DND-41 (cell line): ENCODE data around the gene SLF2.

Source experiments
- ATAC-seq: fragments of 200-7000 bp; cut with Tn5 transposase; 3 replicates; pipeline ENCODE4 v1.9.1; 2021; ENCODE audit warnings: low read depth; ENCODE audit not compliant: insufficient read depth
- DNase-seq: peaks from one replicate; pipeline ENCODE4 v3.0.0-alpha.2; 2020
- H2AFZ ChIP-seq: 2 replicates; pipeline ENCODE4 v1.6.0; 2012; ENCODE audit warnings: low read depth, low read length
- H3K27ac ChIP-seq: 2 replicates; pipeline ENCODE4 v1.5.1; 2012; ENCODE audit warnings: low read length, inconsistent platforms
- H3K27me3 ChIP-seq: fragments of 200-600 bp; sonication (generic); 2 replicates; pipeline ENCODE4 v1.6.0; 2012; ENCODE audit warnings: low read length, mild to moderate bottlenecking, inconsistent platforms; ENCODE audit not compliant: insufficient read depth, poor library complexity
- H3K36me3 ChIP-seq: 2 replicates; pipeline ENCODE4 v1.5.1; 2012; ENCODE audit warnings: low read length, inconsistent platforms; ENCODE audit not compliant: insufficient read depth
- H3K4me1 ChIP-seq: 2 replicates; pipeline ENCODE4 v1.5.1; 2012; ENCODE audit warnings: mild to moderate bottlenecking, low read length; ENCODE audit not compliant: insufficient read depth
- H3K4me2 ChIP-seq: 2 replicates; pipeline ENCODE4 v1.6.0; 2012; ENCODE audit warnings: mild to moderate bottlenecking, moderate library complexity, low read length, inconsistent platforms; ENCODE audit not compliant: insufficient read depth
- H3K4me3 ChIP-seq, 2 experiments: fragments of 200-600 bp in 1 of 2; shearing (Covaris generic) in 1 of 2; 2 replicates each; pipeline ENCODE4 v1.5.1; 2012 to 2016; ENCODE audit warnings: inconsistent platforms in 2 of 2, low read length in 2 of 2, mild to moderate bottlenecking in 2 of 2, low read depth in 1 of 2, moderate library complexity in 1 of 2
- H3K79me2 ChIP-seq: 2 replicates; pipeline ENCODE4 v1.6.0; 2012; ENCODE audit warnings: low read length, inconsistent platforms; ENCODE audit not compliant: insufficient read depth
- H3K9ac ChIP-seq: 2 replicates; pipeline ENCODE4 v1.6.0; 2012; ENCODE audit warnings: low read depth, mild to moderate bottlenecking, inconsistent platforms, low read length, moderate library complexity
- H3K9me3 ChIP-seq: 2 replicates; pipeline ENCODE4 v1.5.1; 2012; ENCODE audit warnings: low read length, moderate library complexity, mild to moderate bottlenecking, inconsistent platforms; ENCODE audit not compliant: insufficient read depth, severe bottlenecking
- H4K20me1 ChIP-seq: 2 replicates; pipeline ENCODE4 v1.6.0; 2012; ENCODE audit warnings: low read length; ENCODE audit not compliant: insufficient read depth
- CTCF ChIP-seq: IDR thresholded peaks from 2 replicates; pipeline ENCODE4 v1.5.1; 2012; ENCODE audit warnings: borderline replicate concordance, low read length, moderate library complexity, mild to moderate bottlenecking; ENCODE audit not compliant: poor library complexity, severe bottlenecking; ENCODE audit errors: extremely low read depth
- EZH2 ChIP-seq: IDR thresholded peaks from 3 replicates; pipeline ENCODE4 v1.6.1; 2012; ENCODE audit warnings: borderline replicate concordance, low read depth, mild to moderate bottlenecking, moderate library complexity, low read length, inconsistent platforms; ENCODE audit not compliant: severe bottlenecking

The SLF2 gene

GRCh38 chr10:100984672-100985177 is 72.0 kb downstream of the SLF2 start:
- H3K9me3 ChIP-seq = no peaks in the 10 kb centered on the region
- H3K79me2 ChIP-seq = peaks cover 44% of the 10 kb centered on the region
- no peak overlapping the region for H3K4me2 ChIP-seq
- TF ChIP-seq EZH2 (no peak), CTCF (no peak)
- DNase-seq (no peak), ATAC-seq (no peak)
- no peaks in the 10 kb centered on the region for H3K27me3 ChIP-seq
- H3K4me3 ChIP-seq = no peak overlapping the region
- peaks cover 26% of the 10 kb centered on the region; the same call in 1 of the 2 replicates for H4K20me1 ChIP-seq
- no peak overlapping the region for H2AFZ ChIP-seq
- H3K27ac ChIP-seq = no peak overlapping the region
- H3K9ac ChIP-seq = no peak overlapping the region
- H3K4me1 ChIP-seq = peaks cover 36% of the 10 kb centered on the region
- peaks cover 51% of the 10 kb centered on the region for H3K36me3 ChIP-seq

- Histone ChIP-seq H3K9ac (peak overlapping the region; percentile 86; the same call in 1 of the 2 replicates), H3K79me2 (peaks cover 50% of the 10 kb centered on the region)
Measured at GRCh38 chr10:100985336-100985735, 72.6 kb downstream of the SLF2 start.

GRCh38 chr10:100986623-100986951 is 73.8 kb downstream of the SLF2 start:
- Histone ChIP-seq H3K27me3 (no peaks in the 10 kb centered on the region), H3K27ac (peak overlapping the region; percentile 90), H3K36me3 (peaks cover 55% of the 10 kb centered on the region), H4K20me1 (peaks cover 37% of the 10 kb centered on the region; the same call in 1 of the 2 replicates), H3K4me2 (peak overlapping the region; percentile 99), H2AFZ (peak overlapping the region; percentile 98), H3K9ac (peak overlapping the region; percentile 86), H3K4me3 (peak overlapping the region; percentile 95), H3K4me1 (peaks cover 49% of the 10 kb centered on the region), H3K9me3 (no peaks in the 10 kb centered on the region), H3K79me2 (peaks cover 56% of the 10 kb centered on the region)
- no peak for DNase-seq
- no peak for TF ChIP-seq EZH2
- no peak for TF ChIP-seq CTCF
- ATAC-seq = no peak

More at GRCh38 chr10:100985336-100985735, 72.6 kb downstream of the SLF2 start:
- H2AFZ ChIP-seq = no peak overlapping the region
- H4K20me1 ChIP-seq = peaks cover 31% of the 10 kb centered on the region; the same call in 1 of the 2 replicates
- DNase-seq (no peak), ATAC-seq (no peak)
- H3K4me2 ChIP-seq = no peak overlapping the region; the same call in 1 of the 2 replicates
- H3K27me3 ChIP-seq = no peaks in the 10 kb centered on the region
- H3K4me3 ChIP-seq = no peak overlapping the region
- peaks cover 53% of the 10 kb centered on the region for H3K36me3 ChIP-seq
- H3K9me3 ChIP-seq = no peaks in the 10 kb centered on the region
- H3K4me1 ChIP-seq = peaks cover 41% of the 10 kb centered on the region
- no peak for TF ChIP-seq CTCF
- no peak for TF ChIP-seq EZH2
- no peak overlapping the region for H3K27ac ChIP-seq
